DMS 273 (cell line): Measurements from ENCODE around the gene FLAD1.

Experiments used
- DNase-seq: peaks from one replicate; lab custom pipeline; 2025; ENCODE audit not compliant: unreplicated experiment; lab: John Stamatoyannopoulos, UW

FLAD1 gene

GRCh38 chr1:155034318-155035208 is 51.4 kb downstream of the FLAD1 start:
- DNase-seq, result no peak

GRCh38 chr1:155035936-155036335 is 52.8 kb downstream of the FLAD1 start:
- no peak for DNase-seq

GRCh38 chr1:155037043-155037442 is 53.9 kb downstream of the FLAD1 start:
- no peak for DNase-seq

- no peak for DNase-seq
Measured at GRCh38 chr1:155037851-155038441, 54.8 kb downstream of the FLAD1 start.

GRCh38 chr1:155038602-155039307 is 55.6 kb downstream of the FLAD1 start:
- no peak for DNase-seq

- DNase-seq, result no peak
Measured at GRCh38 chr1:155039308-155039669, 56.1 kb downstream of the FLAD1 start.

- no peak for DNase-seq
Measured at GRCh38 chr1:155040358-155041093, 57.4 kb downstream of the FLAD1 start.
